ENCODE measurements around the gene DNAL4. TPM values are rescaled to one million over a fixed set of nuclear protein-coding genes. Genes with fewer than 3 reads are reported as not detected.

The DNAL4 gene
- polyA plus RNA-seq, 1 donor (not counting 4 experiments of a cell fraction or from before 2014, with no cell fraction given): 11.4 TPM

DNA sequence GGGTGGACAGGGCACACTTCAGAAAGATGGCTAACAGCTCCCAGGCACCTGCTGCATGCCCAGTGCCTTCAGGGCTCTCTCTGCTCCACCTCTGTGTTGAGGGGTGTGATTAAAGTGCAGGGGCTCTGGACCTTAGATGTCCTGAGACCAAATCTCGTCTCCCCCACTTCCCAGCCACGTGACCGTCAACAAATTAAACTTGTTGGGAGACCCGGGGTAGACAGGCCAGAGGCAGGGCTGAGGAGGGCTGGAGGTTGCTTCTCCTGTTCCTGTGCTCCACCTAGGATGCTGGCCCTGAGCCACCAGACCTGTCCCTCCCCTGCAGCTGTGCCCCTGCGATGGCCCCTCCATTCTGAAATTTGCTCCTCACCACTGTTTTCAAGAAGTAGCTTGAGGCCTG is 32.9 kb upstream of the DNAL4 start:
- Histone ChIP-seq H3K27ac (ENCODE audit: control insufficient read depth, insufficient read depth, low read length) (no peak overlapping the region), H3K79me2 (ENCODE audit: control insufficient read depth, insufficient read depth, low read length) (no peaks in the 10 kb centered on the region), H4K20me1 (ENCODE audit: control insufficient read depth, extremely low read depth, insufficient read depth, low read length) (peaks cover 12% of the 10 kb centered on the region), H3K9me1 (ENCODE audit: control insufficient read depth, extremely low read depth, insufficient read depth, low read length) (no peaks in the 10 kb centered on the region), H3K9ac (ENCODE audit: control insufficient read depth, extremely low read depth, insufficient read depth, low read length) (no peak overlapping the region), H2AFZ (ENCODE audit: control insufficient read depth, low read length) (no peak overlapping the region), H3K4me3 (ENCODE audit: control insufficient read depth in 2 of 3, extremely low read depth in 1 of 3, insufficient read depth in 2 of 3, low read depth in 1 of 3, low read length in 3 of 3) (no peak overlapping the region), H3K9me3 (ENCODE audit: control insufficient read depth, low read depth, low read length) (no peaks in the 10 kb centered on the region), H3K36me3 (ENCODE audit: control insufficient read depth in 2 of 2, extremely low read depth in 1 of 2, insufficient read depth in 2 of 2, low read length in 2 of 2) (no peaks in the 10 kb centered on the region), H3K4me2 (ENCODE audit: control insufficient read depth, extremely low read depth, insufficient read depth, low read depth, low read length) (no peak overlapping the region), H3K27me3 (ENCODE audit: control insufficient read depth, extremely low read depth, insufficient read depth, low read length) (no peaks in the 10 kb centered on the region), H3K4me1 (ENCODE audit: control insufficient read depth, extremely low read depth, insufficient read depth, low read length) (no peaks in the 10 kb centered on the region)
- dilution Hi-C loops (cut with MboI; ENCODE audit: extremely low pct_ligation_motif_present, low sequenced_read_pairs): no loop called here
- DNase-seq (ENCODE audit: low read depth, low spot score) (no peak), FAIRE-seq (no peak)
- TF ChIP-seq CTCF (optimal IDR thresholded peaks at IDR 0.05 in 1 of 3, IDR thresholded peaks at IDR 0.05 in 1 of 3, conservative IDR thresholded peaks at IDR 0.05 in 1 of 3; ENCODE audit: extremely low read depth in 1 of 3, insufficient read depth in 2 of 3, low read length in 3 of 3) (no peak), EZH2 (IDR thresholded peaks at IDR 0.05; ENCODE audit: low read length) (no peak)

DNA sequence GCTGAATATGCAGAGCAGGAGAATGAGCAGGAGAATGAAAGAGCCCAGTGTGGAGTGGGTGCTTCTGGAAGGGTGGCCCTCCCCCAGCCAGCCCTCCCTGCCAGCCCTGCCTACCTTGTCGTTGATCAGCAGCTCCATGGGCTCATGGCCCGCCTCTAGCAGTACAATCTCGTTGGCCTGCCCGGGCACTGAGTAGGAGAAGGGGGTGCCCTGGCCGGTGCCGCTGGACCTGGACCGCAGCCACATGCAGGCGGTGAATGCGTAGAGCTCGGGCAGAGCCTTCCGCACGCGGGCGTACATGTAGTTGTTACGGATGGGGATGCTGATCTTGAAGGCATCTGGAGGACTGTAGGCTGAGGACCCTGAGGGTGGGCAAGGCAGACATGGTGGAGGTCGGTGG is 32.4 kb upstream of the DNAL4 start:
- Histone ChIP-seq H3K9me3 (ENCODE audit: control insufficient read depth, low read depth, low read length) (no peaks in the 10 kb centered on the region), H3K9me1 (ENCODE audit: control insufficient read depth, extremely low read depth, insufficient read depth, low read length) (no peaks in the 10 kb centered on the region), H3K79me2 (ENCODE audit: control insufficient read depth, insufficient read depth, low read length) (no peaks in the 10 kb centered on the region), H3K4me1 (ENCODE audit: control insufficient read depth, extremely low read depth, insufficient read depth, low read length) (no peaks in the 10 kb centered on the region), H3K9ac (ENCODE audit: control insufficient read depth, extremely low read depth, insufficient read depth, low read length) (no peak overlapping the region), H3K4me2 (ENCODE audit: control insufficient read depth, extremely low read depth, insufficient read depth, low read depth, low read length) (no peak overlapping the region), H2AFZ (ENCODE audit: control insufficient read depth, low read length) (no peak overlapping the region), H4K20me1 (ENCODE audit: control insufficient read depth, extremely low read depth, insufficient read depth, low read length) (peaks cover 12% of the 10 kb centered on the region), H3K4me3 (ENCODE audit: control insufficient read depth in 2 of 3, extremely low read depth in 1 of 3, insufficient read depth in 2 of 3, low read depth in 1 of 3, low read length in 3 of 3) (no peak overlapping the region), H3K27ac (ENCODE audit: control insufficient read depth, insufficient read depth, low read length) (no peak overlapping the region), H3K36me3 (ENCODE audit: control insufficient read depth in 2 of 2, extremely low read depth in 1 of 2, insufficient read depth in 2 of 2, low read length in 2 of 2) (no peaks in the 10 kb centered on the region), H3K27me3 (ENCODE audit: control insufficient read depth, extremely low read depth, insufficient read depth, low read length) (no peaks in the 10 kb centered on the region)
- FAIRE-seq (no peak), DNase-seq (ENCODE audit: low read depth, low spot score) (no peak)
- dilution Hi-C loops (cut with MboI; ENCODE audit: extremely low pct_ligation_motif_present, low sequenced_read_pairs): no loop called here
- TF ChIP-seq CTCF (optimal IDR thresholded peaks at IDR 0.05 in 1 of 3, IDR thresholded peaks at IDR 0.05 in 1 of 3, conservative IDR thresholded peaks at IDR 0.05 in 1 of 3; ENCODE audit: extremely low read depth in 1 of 3, insufficient read depth in 2 of 3, low read length in 3 of 3) (no peak), EZH2 (IDR thresholded peaks at IDR 0.05; ENCODE audit: low read length) (no peak)

All from keratinocyte (primary cell).